ENCODE data around the gene ETNK1.
A peak's percentile ranks its signal among the peaks of the same experiment; 100 is the strongest.

ETNK1 gene

GRCh38 chr12:22627371-22627770 lies 2.4 kb downstream of the ETNK1 start:
- DNase-seq: no peak
- in situ Hi-C loops (cut with HindIII; ENCODE audit: low pct_ligation_motif_present, low pct_unique_long_range_greater_than_20kb, low sequenced_read_pairs): no loop called here

GRCh38 chr12:22628228-22628627 lies 3.3 kb downstream of the ETNK1 start:
- no peak for DNase-seq
- in situ Hi-C loops (cut with HindIII; ENCODE audit: low pct_ligation_motif_present, low pct_unique_long_range_greater_than_20kb, low sequenced_read_pairs): no loop called here

DNA sequence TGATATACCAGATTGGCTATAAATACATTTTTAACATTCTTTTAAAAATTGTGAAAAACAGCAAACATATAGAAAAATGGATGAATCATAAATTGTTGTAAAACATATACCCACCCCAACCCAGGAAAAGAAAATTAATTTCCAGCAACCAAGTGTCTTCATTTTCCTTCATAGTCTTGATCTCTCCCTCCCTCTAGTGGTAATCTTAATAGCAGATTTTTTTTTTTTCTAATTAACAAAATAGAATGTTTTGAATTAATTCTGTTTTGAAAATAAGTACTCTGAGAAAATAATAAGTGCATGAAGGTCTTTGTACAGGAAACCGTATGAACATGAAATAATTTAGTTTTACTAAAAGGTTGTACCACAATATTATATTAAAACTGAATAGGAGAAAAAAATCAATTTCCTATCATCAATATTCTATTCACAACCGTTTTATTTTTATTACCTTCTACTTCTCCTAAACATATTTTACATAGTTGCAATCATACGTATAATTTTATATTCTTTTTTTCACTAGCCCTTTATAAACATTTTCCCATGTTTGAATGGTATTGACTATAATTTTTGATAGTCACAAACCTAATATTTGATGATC lies 7.0 kb downstream of the ETNK1 start:
- in situ Hi-C loops (cut with HindIII; ENCODE audit: low pct_ligation_motif_present, low pct_unique_long_range_greater_than_20kb, low sequenced_read_pairs): no loop called here
- peak; percentile 57 for DNase-seq

DNA sequence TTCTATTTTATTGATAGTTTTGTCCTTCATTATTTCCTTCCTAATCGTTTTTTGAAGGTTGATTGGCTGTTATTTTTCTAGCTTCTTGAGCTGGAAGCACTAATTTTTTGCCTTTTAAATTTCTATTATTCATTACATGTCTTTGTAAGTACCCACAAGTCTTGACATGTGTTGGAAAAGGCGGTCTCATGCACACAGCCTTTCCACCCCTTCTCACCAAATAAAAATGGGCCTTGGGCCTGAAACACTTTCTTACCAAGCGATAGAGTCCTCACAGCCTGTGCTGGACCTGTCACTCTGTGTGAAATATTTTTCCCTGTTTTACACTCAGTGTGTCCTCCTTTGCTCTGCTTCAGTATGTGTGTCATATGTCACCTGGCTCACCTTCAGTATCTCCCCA lies 9.9 kb downstream of the ETNK1 start:
- DNase-seq: no peak
- in situ Hi-C loops (cut with HindIII; ENCODE audit: low pct_ligation_motif_present, low pct_unique_long_range_greater_than_20kb, low sequenced_read_pairs): no loop called here

GRCh38 chr12:22635812-22636211 lies 10.8 kb downstream of the ETNK1 start:
- in situ Hi-C loops (cut with HindIII; ENCODE audit: low pct_ligation_motif_present, low pct_unique_long_range_greater_than_20kb, low sequenced_read_pairs): no loop called here

DNA sequence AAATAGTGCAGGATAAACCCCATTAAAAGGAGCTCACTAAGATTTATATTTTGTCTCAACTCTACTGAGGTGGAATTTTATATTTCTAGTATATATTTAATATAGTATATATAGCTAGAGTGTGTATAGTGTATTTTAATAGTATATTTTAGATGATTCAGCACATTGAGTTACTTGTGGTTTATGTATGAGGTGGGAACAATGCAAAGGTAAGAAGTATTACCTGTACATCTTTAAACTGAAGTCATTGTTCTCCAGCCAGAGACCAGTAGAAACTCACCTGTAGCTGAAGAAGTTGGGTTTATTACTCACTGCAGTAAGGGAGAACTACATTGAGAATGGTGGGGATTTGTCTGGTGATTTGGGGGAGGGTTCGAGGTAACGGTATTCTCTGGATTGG lies 15.9 kb downstream of the ETNK1 start:
- in situ Hi-C loops (cut with HindIII; ENCODE audit: low pct_ligation_motif_present, low pct_unique_long_range_greater_than_20kb, low sequenced_read_pairs): no loop called here
- no peak for DNase-seq

More at GRCh38 chr12:22635812-22636211, 10.8 kb downstream of the ETNK1 start:
- no peak for DNase-seq

GRCh38 chr12:22641353-22642053 lies 16.5 kb downstream of the ETNK1 start:
- in situ Hi-C loops (cut with HindIII; ENCODE audit: low pct_ligation_motif_present, low pct_unique_long_range_greater_than_20kb, low sequenced_read_pairs): no loop called here
- DNase-seq: no peak

DNA sequence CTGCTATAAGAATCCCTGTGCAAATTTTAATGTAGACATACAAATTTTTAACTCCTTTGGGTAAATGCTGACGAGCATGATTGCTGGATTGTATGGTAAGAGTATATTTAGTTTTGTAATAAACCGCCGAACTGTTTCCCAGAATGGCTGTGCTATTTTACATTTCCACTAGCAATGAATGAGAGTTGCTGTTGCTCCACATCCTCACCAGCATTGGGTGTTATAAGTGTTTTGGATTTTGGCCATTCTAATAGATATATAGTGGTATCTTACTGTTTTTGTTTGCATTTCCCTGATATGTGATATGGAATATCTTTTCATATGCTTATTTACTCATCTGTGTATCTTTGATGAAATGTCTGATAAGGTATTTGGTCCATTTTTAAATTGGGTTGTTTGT lies 23.7 kb downstream of the ETNK1 start:
- in situ Hi-C loops (cut with HindIII; ENCODE audit: low pct_ligation_motif_present, low pct_unique_long_range_greater_than_20kb, low sequenced_read_pairs): no loop called here
- DNase-seq: no peak

GRCh38 chr12:22653075-22653474 lies 28.1 kb downstream of the ETNK1 start:
- in situ Hi-C loops (cut with HindIII; ENCODE audit: low pct_ligation_motif_present, low pct_unique_long_range_greater_than_20kb, low sequenced_read_pairs): no loop called here
- no peak for DNase-seq

DNA sequence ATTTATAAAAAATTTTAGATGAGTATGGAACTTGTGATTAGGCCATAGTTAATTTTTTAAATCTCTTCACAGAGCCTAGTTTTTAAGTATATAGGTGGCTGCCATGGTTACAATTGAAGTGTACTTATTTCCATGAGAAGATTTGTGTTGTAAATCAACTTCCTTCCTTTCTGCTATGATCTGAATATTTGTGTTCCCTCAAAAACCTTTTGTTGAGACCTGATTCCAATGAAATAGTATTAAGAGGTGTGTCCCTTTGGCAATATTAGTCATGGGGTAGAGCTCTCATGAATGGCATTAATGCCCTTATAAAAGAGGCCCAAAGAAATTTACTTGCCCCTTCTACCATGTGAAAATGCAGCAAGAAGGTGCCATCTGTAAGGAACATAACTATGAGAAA lies 28.8 kb downstream of the ETNK1 start:
- DNase-seq: no peak
- in situ Hi-C loops (cut with HindIII; ENCODE audit: low pct_ligation_motif_present, low pct_unique_long_range_greater_than_20kb, low sequenced_read_pairs): no loop called here

GRCh38 chr12:22656376-22656775 lies 31.4 kb downstream of the ETNK1 start:
- in situ Hi-C loops (cut with HindIII; ENCODE audit: low pct_ligation_motif_present, low pct_unique_long_range_greater_than_20kb, low sequenced_read_pairs): no loop called here
- no peak for DNase-seq

DNA sequence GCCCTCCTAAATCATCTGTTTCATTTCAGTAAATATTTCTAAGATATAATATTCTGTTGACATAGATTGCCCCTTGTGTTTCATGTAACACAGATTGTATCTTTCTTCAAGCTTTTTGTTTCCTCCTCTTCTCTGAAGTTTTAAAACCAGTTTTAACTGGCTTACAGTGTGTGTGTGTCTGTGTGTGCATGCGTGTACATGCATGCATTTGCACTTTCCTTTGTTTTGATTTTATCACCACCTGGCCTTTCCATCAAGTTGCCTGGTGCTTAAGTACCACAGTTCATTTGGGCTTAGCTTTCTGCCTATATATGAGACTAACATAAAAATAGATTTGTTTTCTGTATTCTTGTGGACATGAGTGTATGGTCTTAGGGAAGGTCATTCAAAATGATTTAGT lies 31.9 kb downstream of the ETNK1 start:
- no peak for DNase-seq
- in situ Hi-C loops (cut with HindIII; ENCODE audit: low pct_ligation_motif_present, low pct_unique_long_range_greater_than_20kb, low sequenced_read_pairs): no loop called here

DNA sequence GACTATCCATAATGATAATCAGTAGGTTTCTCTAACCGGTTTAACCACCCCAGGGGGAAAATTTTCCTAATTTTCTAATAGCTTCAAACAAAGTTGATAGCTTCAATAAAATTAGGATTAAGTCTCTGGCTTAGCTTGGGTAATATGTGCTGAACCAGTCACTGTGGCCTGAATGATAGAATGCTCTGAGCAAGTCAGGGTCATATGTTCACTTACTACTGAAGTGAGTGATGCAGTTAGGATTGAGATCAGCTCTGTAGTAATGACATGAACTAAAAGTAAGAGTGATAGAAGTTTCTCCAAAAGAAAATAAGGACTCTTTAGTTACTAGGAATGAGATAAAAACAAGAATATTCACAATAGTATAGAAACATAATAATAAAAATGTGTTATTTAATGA lies 32.6 kb downstream of the ETNK1 start:
- peak; percentile 19 for DNase-seq
- in situ Hi-C loops (cut with HindIII; ENCODE audit: low pct_ligation_motif_present, low pct_unique_long_range_greater_than_20kb, low sequenced_read_pairs): no loop called here

- DNase-seq: peak; percentile 76
- in situ Hi-C loops (cut with HindIII; ENCODE audit: low pct_ligation_motif_present, low pct_unique_long_range_greater_than_20kb, low sequenced_read_pairs): no loop called here
These were observed 33.2 kb downstream of the ETNK1 start for GRCh38 chr12:22658214-22658613.

DNA sequence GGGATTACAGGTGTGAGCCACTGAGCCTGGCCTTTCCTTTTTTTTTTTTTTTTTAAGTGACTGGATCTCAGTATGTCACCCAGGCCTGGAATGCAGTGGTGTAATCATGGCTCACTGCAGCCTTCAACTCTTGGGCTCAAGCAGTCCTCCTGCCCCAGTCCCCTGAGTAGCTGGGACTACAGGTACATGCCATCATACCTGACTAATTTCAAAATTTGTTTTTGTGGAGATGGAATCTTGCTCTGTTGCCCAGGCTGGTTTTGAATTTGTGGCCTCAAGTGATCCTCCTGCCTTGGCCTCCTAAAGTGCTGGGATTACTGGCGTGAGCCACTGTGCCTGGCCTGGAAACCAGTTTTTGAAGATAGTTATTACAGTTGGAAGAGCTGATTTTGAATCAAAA lies 37.4 kb downstream of the ETNK1 start:
- no peak for DNase-seq
- in situ Hi-C loops (cut with HindIII; ENCODE audit: low pct_ligation_motif_present, low pct_unique_long_range_greater_than_20kb, low sequenced_read_pairs): no loop called here

GRCh38 chr12:22665476-22665875 lies 40.5 kb downstream of the ETNK1 start:
- DNase-seq: no peak
- in situ Hi-C loops (cut with HindIII; ENCODE audit: low pct_ligation_motif_present, low pct_unique_long_range_greater_than_20kb, low sequenced_read_pairs): no loop called here

DNA sequence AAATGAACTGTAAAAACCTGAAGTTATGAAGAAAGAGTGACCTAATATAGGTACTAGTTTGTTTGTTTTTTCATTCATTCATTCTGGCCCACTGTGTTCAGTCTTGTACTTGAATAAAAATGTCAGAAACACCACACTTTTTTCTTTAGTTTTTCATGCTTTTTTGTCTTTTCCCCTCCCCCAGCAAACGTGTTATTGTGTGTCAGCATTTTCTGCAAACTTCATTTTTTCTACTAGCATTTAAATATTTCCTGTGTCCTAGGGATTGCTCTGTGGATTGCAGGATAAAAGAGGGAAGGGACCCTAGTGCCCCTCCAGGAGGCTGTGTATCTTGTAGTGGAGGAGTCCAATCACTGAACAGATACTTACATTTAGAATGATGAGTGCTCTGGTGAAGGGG lies 42.2 kb downstream of the ETNK1 start:
- in situ Hi-C loops (cut with HindIII; ENCODE audit: low pct_ligation_motif_present, low pct_unique_long_range_greater_than_20kb, low sequenced_read_pairs): no loop called here
- no peak for DNase-seq

- no peak for DNase-seq
- in situ Hi-C loops (cut with HindIII; ENCODE audit: low pct_ligation_motif_present, low pct_unique_long_range_greater_than_20kb, low sequenced_read_pairs): no loop called here
These were observed 43.5 kb downstream of the ETNK1 start for GRCh38 chr12:22668441-22668840.

DNA sequence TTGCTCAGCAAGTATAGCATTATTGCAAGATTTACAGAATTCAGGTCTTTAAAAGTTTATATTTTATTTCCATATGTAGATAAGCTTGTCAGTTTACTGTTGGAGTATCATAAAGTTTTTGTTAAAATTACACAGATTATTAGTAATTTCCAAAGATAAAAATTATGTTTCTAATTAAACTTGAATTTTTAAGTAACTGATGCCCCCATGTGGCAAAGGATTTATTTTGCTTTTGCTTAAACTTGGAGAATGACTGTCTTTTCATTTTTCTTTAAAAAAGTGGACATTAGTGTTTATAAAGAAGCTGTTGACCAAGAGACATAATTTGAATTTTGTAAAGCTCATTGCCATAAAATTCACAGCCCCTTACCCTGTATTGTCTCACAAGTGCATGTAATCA lies 45.8 kb downstream of the ETNK1 start:
- DNase-seq: peak; percentile 37
- in situ Hi-C loops (cut with HindIII; ENCODE audit: low pct_ligation_motif_present, low pct_unique_long_range_greater_than_20kb, low sequenced_read_pairs): no loop called here

DNA sequence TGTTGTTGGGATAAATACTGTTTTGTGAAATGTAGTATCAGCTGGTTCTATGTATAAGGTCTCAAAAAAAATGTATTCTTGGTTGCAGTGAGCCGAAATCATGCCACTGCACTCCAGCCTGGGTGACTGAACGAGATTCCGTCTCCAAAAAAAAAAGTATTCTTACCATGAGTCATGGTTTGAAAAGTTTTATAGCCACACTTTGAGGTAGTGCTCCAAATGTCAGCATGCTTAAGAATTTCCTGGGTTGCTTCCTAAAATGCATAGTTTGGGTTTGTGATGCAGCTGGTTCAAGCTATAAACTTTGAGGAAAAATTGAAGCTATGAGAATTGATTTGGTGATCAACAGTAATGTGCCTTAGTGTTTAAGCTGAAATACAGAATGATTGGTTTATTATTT lies 48.0 kb downstream of the ETNK1 start:
- in situ Hi-C loops (cut with HindIII; ENCODE audit: low pct_ligation_motif_present, low pct_unique_long_range_greater_than_20kb, low sequenced_read_pairs): no loop called here
- peak; percentile 43 for DNase-seq

Data from ACHN (cell line).